ENCODE measurements around the gene NCAM1.

DNA sequence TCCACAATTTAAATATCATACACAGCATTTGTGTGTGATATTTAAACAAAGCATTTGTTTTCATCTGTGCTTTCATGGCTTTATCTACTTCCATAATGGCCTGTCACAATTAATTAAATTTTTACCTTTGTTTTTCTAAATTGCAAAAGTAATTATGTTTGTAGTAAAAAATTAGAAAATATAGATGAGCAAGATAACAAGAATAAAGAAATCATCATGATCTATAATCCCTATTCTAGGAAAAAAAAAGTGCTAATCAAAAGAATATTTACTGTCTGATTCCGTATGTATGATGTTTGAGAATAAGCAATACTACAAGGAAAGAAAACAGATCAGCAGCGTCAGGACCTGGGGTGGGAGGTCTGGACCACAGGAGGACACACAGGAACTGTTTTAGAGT, 149.9 kb downstream of the NCAM1 start:
- TF ChIP-seq POLR2A (IDR thresholded peaks at IDR 0.05; ENCODE audit: borderline replicate concordance, extremely low read depth, insufficient read depth, insufficient read length) (no peak), YY1 (IDR thresholded peaks at IDR 0.05; ENCODE audit: extremely low read depth, insufficient replicate concordance, low read depth, low read length) (no peak)
